ENCODE data around the gene AMZ1. TPM values are rescaled to one million over a fixed set of nuclear protein-coding genes. Genes with fewer than 3 reads are reported as not detected.
"Not testable (repeated sequence)": the region's sequence is repeated elsewhere in the genome, so short reads cannot be mapped to it uniquely, and the experiment has no call there.

The AMZ1 gene
- total RNA-seq, 2 experiments from 2014 or later: 0.29 to 0.40 TPM

DNA sequence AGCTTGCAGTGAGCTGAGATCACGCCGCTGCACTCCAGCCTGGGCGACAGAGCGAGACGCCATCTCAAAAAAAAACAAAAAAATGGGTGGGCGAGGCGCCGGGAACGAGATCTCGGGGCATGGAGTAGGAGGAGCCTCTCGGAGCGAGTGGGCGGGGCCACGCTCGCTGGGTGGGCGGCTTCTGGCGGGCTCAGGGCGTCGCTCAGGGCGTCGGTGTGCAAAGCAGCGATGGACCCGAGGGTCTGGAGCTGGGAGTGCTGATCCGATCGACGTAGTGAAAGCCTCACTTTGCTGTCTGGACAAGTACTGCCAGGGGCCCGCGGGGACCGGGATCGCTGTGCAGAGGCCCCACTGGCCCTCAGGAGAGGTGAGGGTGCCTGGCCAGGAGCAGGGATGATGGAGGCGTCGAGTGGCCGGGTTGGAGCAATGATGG is 22.6 kb upstream of the AMZ1 start:
- peaks cover 5% of the 10 kb centered on the region for H3K4me1 Mint-ChIP-seq
- H3K27ac Mint-ChIP-seq: no peak overlapping the region
- ATAC-seq (no peak), DNase-seq (no peak)
- H3K36me3 Mint-ChIP-seq: no peaks in the 10 kb centered on the region
- H3K4me3 Mint-ChIP-seq: no peak overlapping the region
- peaks cover 22% of the 10 kb centered on the region for H3K27me3 Mint-ChIP-seq
- CTCF ChIA-PET: interaction anchor here (1.8 to 11.2 kb wide), 2 partner anchors 17 to 47 kb away, joined by 6 to 317 read pairs; no protein-coding TSS in a partner anchor
- H3K9me3 Mint-ChIP-seq (ENCODE audit: low read depth): no peaks in the 10 kb centered on the region

DNA sequence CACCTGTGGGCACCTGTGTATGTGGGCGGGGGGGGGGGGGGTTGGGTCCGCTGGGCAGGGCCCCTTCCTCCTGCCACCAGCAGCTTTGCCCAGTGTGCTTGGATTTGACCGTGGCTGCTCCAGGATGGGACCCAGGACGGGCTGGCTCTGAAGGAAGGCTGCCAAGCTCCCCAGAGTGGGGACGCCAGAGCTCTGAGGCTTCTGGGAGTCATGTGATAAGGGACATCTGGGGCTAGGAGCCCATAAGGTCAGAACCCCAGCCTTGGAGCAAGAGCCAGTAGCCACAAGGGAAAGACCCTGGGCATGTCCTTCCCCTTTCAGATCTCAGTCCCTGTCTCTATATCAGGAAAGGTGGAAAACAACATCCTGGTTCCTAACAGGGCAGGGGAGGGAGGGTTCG is 21.8 kb upstream of the AMZ1 start:
- ATAC-seq: no peak
- Mint-ChIP-seq H3K36me3 (no peaks in the 10 kb centered on the region), H3K9me3 (ENCODE audit: low read depth) (no peaks in the 10 kb centered on the region), H3K27me3 (peaks cover 28% of the 10 kb centered on the region), H3K4me1 (peaks cover 11% of the 10 kb centered on the region), H3K4me3 (no peak overlapping the region), H3K27ac (no peak overlapping the region)
- CTCF ChIA-PET: interaction anchor here (1.8 to 11.2 kb wide), 2 partner anchors 16 to 46 kb away, joined by 6 to 317 read pairs; no protein-coding TSS in a partner anchor
- DNase-seq: no peak

DNA sequence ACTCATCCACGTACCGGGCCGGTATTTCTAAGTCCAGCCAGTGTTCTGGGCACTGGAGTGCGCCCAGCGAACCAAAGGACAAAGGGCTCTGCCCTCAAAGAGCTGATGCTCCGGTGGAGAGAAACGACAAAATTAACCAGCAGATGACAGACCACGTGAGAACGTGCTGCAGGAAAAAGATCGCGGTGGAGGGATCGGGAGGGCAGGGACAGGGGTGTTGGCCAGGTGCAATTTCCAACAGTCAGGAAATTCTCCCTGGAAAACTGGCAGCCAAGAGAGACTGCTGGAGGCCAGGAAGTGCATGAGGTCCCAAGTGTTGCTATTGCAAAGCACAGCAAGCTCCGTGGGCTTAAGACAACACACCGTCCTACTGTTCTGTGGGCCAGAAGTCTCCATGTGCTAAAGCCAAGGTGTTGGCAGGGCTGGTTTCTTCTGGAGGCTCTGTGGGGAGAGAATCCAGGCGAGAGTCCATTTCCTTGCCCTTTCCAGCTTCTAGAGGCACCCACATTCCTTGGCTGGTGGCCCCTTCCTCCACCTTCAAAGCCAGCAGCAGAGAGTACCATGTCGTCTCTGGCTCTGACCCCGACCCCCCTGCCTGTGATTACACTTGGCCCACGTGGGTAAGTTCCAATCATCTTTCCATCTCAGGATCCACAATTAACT is 21.3 kb upstream of the AMZ1 start:
- peaks cover 29% of the 10 kb centered on the region for H3K27me3 Mint-ChIP-seq
- CTCF ChIA-PET: interaction anchor here (1.8 to 11.2 kb wide), 2 partner anchors 15 to 45 kb away, joined by 6 to 317 read pairs; no protein-coding TSS in a partner anchor
- ATAC-seq (no peak), DNase-seq (no peak)
- peaks cover 12% of the 10 kb centered on the region for H3K4me1 Mint-ChIP-seq
- H3K4me3 Mint-ChIP-seq: no peak overlapping the region
- no peak overlapping the region for H3K27ac Mint-ChIP-seq
- H3K9me3 Mint-ChIP-seq (ENCODE audit: low read depth): no peaks in the 10 kb centered on the region
- H3K36me3 Mint-ChIP-seq: no peaks in the 10 kb centered on the region

DNA sequence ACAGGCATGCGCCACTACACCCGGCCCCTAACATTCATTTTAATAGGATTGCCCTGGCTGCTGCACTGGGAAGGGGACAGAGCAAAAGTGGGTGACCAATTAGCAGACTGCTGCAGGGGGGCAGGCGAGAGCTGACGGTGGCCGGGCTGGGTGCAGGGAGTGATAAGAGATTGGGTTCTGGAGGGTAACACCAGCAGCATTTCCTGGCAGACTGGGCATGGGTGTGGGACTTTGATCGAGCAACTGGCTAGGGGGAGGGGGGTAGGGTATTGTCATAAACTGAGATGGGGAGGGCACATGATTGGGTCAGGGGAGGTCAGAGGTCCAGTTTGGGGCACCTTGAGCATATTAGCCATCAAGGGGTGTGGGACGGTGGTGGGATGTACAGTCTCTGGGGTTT is 20.2 kb upstream of the AMZ1 start:
- H3K4me3 Mint-ChIP-seq: no peak overlapping the region
- no peaks in the 10 kb centered on the region for H3K36me3 Mint-ChIP-seq
- no peak for DNase-seq
- ATAC-seq: no peak
- CTCF ChIA-PET: interaction anchor here (0.7 to 11.2 kb wide), 4 partner anchors 14 to 44 kb away, joined by 3 to 317 read pairs (median 3); no protein-coding TSS in a partner anchor
- H3K27ac Mint-ChIP-seq: no peak overlapping the region
- no peaks in the 10 kb centered on the region for H3K9me3 Mint-ChIP-seq (ENCODE audit: low read depth)
- H3K27me3 Mint-ChIP-seq: peaks cover 29% of the 10 kb centered on the region
- peaks cover 12% of the 10 kb centered on the region for H3K4me1 Mint-ChIP-seq

DNA sequence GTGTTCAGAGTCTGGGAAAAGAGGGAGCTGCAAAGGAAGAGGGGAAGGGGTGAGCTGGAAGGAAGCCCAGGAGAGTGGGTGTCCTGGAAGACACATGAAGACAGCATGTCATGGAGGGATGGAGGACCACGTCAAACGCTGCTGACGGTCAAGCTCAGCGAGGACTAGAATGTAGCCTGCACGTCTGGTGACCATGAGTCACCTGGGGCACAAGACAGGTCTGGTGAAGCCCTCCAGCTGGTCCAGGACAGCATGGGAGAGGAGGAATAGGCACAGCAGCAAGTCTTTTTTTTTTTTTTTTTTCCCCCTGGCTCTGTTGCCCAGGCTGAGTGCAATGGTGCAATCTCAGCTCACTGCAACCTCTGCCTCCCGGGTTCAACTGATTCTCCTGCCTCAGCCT is 19.6 kb upstream of the AMZ1 start:
- Mint-ChIP-seq H3K27me3 (peaks cover 30% of the 10 kb centered on the region), H3K36me3 (no peaks in the 10 kb centered on the region), H3K4me1 (peaks cover 12% of the 10 kb centered on the region), H3K4me3 (no peak overlapping the region), H3K27ac (no peak overlapping the region), H3K9me3 (ENCODE audit: low read depth) (no peaks in the 10 kb centered on the region)
- CTCF ChIA-PET: interaction anchor here (0.7 to 11.2 kb wide), 7 partner anchors 12 to 60 kb away, joined by 3 to 317 read pairs (median 3); no protein-coding TSS in a partner anchor
- ATAC-seq: no peak
- DNase-seq: no peak

DNA sequence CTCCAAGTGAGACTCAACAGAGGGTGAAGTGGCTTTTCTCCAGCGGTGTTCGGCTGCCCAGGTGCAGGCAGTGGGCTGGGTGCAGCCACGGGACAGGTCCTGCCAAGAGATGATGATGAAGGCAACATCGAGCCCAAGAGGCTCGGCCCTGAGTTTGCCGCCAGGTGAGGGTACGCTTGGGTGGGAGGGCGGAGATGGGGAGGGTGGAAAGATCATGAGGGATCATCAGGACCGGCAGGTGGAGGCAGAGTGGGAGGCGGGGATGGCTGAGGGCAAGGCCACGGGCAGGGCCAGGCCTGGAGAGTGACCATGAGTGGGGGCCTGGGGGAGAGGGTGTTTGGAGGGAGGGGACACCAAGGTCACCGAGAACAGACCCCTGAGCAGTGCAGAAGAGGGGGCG is 17.8 kb upstream of the AMZ1 start:
- DNase-seq (no peak), ATAC-seq (no peak)
- Mint-ChIP-seq H3K4me1 (peaks cover 12% of the 10 kb centered on the region), H3K4me3 (no peak overlapping the region), H3K27me3 (peaks cover 43% of the 10 kb centered on the region), H3K9me3 (ENCODE audit: low read depth) (no peaks in the 10 kb centered on the region), H3K36me3 (no peaks in the 10 kb centered on the region), H3K27ac (no peak overlapping the region)
- CTCF ChIA-PET: interaction anchor here (0.6 to 11.2 kb wide), 27 partner anchors 10 to 219 kb away, joined by 3 to 317 read pairs (median 4); partner anchors contain the start of gene AMZ1

- H3K9me3 Mint-ChIP-seq (ENCODE audit: low read depth): no peaks in the 10 kb centered on the region
- ATAC-seq (peak; percentile 95), DNase-seq (peak; percentile 80)
- H3K27me3 Mint-ChIP-seq: peaks cover 43% of the 10 kb centered on the region
- H3K4me1 Mint-ChIP-seq: peaks cover 11% of the 10 kb centered on the region
- H3K27ac Mint-ChIP-seq: no peak overlapping the region
- CTCF ChIA-PET: interaction anchor here (0.6 to 11.2 kb wide), 28 partner anchors 10 to 220 kb away, joined by 3 to 317 read pairs (median 4); partner anchors contain the start of gene AMZ1
- H3K36me3 Mint-ChIP-seq: no peaks in the 10 kb centered on the region
- no peak overlapping the region for H3K4me3 Mint-ChIP-seq
Measured at GRCh38 chr7:2670720-2671391, 17.1 kb upstream of the AMZ1 start.

- H3K27ac Mint-ChIP-seq; DNase-seq; H3K36me3 Mint-ChIP-seq; ATAC-seq; H3K9me3 Mint-ChIP-seq (ENCODE audit: low read depth); H3K4me3 Mint-ChIP-seq: not testable (repeated sequence)
- H3K4me1 Mint-ChIP-seq: peaks cover 11% of the 10 kb centered on the region
- CTCF ChIA-PET: interaction anchor here (3.0 to 11.2 kb wide), 2 partner anchors 25 to 39 kb away, joined by 29 to 317 read pairs; no protein-coding TSS in a partner anchor
- peaks cover 33% of the 10 kb centered on the region for H3K27me3 Mint-ChIP-seq
Measured at GRCh38 chr7:2673214-2673613, 14.8 kb upstream of the AMZ1 start.

GRCh38 chr7:2673934-2674333 is 14.1 kb upstream of the AMZ1 start:
- Mint-ChIP-seq H3K27ac (no peak overlapping the region), H3K27me3 (peaks cover 30% of the 10 kb centered on the region), H3K4me1 (peaks cover 11% of the 10 kb centered on the region), H3K9me3 (ENCODE audit: low read depth) (no peaks in the 10 kb centered on the region), H3K36me3 (no peaks in the 10 kb centered on the region), H3K4me3 (no peak overlapping the region)
- no peak for ATAC-seq
- DNase-seq: no peak
- CTCF ChIA-PET: interaction anchor here (11.2 kb wide), 1 partner anchor 38 kb away, joined by 317 read pairs; no protein-coding TSS in a partner anchor

DNA sequence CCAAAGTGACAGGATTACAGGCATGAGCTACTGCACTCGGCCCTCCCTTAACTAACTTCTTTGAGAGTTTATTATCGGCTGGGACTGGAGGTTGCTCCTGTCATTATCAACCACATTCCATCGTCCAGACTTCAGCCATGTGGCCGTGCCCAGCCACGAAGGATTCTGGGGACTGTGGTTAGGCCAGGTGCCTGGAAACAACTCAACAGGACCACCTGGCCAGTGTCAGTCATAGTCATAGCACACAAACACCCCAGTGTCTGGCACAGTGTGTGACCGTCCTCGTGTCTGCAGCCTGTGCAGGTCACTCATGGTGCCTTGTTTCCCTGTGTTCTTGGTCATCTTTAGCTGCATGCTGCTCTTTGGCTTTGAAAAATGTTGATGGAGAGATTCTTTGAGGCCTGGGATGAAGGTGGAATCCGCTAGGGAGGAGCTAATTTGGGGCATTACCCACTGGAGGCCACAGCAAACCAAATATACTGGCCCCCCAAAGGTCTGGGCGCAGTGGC is 12.7 kb upstream of the AMZ1 start:
- Mint-ChIP-seq H3K27me3 (peaks cover 29% of the 10 kb centered on the region), H3K4me3 (no peak overlapping the region), H3K4me1 (peaks cover 7% of the 10 kb centered on the region), H3K36me3 (no peaks in the 10 kb centered on the region), H3K9me3 (ENCODE audit: low read depth) (no peaks in the 10 kb centered on the region), H3K27ac (no peak overlapping the region)
- CTCF ChIA-PET: no interaction called here
- ATAC-seq (no peak), DNase-seq (no peak)

GRCh38 chr7:2676576-2676975 is 11.4 kb upstream of the AMZ1 start:
- ATAC-seq: not testable (repeated sequence)

DNA sequence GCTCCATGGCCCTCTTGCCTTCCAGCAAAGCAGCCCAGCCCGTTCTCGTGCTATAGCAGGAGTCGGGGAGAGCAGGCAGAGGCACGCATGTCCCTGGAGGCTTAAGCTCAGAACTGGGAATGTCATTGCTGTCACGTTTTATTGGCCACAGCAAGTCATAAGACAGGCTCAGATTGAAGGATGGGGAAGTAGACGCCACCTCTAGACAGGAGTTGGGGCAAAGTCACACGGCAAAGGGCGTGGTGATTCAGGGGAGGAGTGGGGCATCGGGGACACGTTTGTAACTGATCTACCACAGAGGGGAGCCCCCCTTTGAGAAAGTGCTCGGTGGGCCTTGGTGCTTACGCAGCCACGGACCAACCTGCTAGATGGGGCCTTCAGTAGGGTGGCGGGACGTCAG is 9.5 kb upstream of the AMZ1 start:
- ATAC-seq; H3K4me3 Mint-ChIP-seq; H3K9me3 Mint-ChIP-seq (ENCODE audit: low read depth); CTCF ChIA-PET; DNase-seq; H3K27ac Mint-ChIP-seq; H3K4me1 Mint-ChIP-seq; H3K36me3 Mint-ChIP-seq: not testable (repeated sequence)
- H3K27me3 Mint-ChIP-seq: peaks cover 35% of the 10 kb centered on the region

More at GRCh38 chr7:2676576-2676975, 11.4 kb upstream of the AMZ1 start:
- peaks cover 25% of the 10 kb centered on the region for H3K27me3 Mint-ChIP-seq
- CTCF ChIA-PET; H3K36me3 Mint-ChIP-seq; H3K9me3 Mint-ChIP-seq (ENCODE audit: low read depth); H3K27ac Mint-ChIP-seq; DNase-seq; H3K4me1 Mint-ChIP-seq; H3K4me3 Mint-ChIP-seq: not testable (repeated sequence)

All from activated CD8-positive, alpha-beta memory T cell treated with anti-CD3 and anti-CD28 coated beads, Interleukin-2, amount 10 ng/mL, durations not matched to agents 7 days and 5 days (primary cell).